HG03159 (cell line): Measurements from ENCODE around the gene MDM2.
"Not testable (repeated sequence)": the region's sequence is repeated elsewhere in the genome, so short reads cannot be mapped to it uniquely, and the experiment has no call there.

Experiments
- ATAC-seq: cut with Tn5 transposase; IDR thresholded peaks from one replicate; pipeline ENCODE4 v1.9.1; 2021; ENCODE audit warnings: mild to moderate bottlenecking, moderate library complexity; ENCODE audit not compliant: unreplicated experiment

MDM2 gene

GRCh38 chr12:68804657-68805591 lies 3.1 kb upstream of the MDM2 start:
- no peak for ATAC-seq

GRCh38 chr12:68805592-68806120 lies 2.3 kb upstream of the MDM2 start:
- no peak for ATAC-seq

- no peak for ATAC-seq
Observed at GRCh38 chr12:68806488-68807237, 1.3 kb upstream of the MDM2 start.

- ATAC-seq = not testable (repeated sequence)
Observed at GRCh38 chr12:68807274-68807575, 752 bp upstream of the MDM2 start.

- peak; percentile 48 for ATAC-seq
Observed at GRCh38 chr12:68808388-68809189, 612 bp downstream of the MDM2 start.

GRCh38 chr12:68809190-68810026 lies 1.4 kb downstream of the MDM2 start:
- ATAC-seq = no peak

- ATAC-seq = not testable (repeated sequence)
Observed at GRCh38 chr12:68810027-68810389, 2.0 kb downstream of the MDM2 start.

GRCh38 chr12:68811573-68811972 lies 3.6 kb downstream of the MDM2 start:
- not testable (repeated sequence) for ATAC-seq

GRCh38 chr12:68812553-68813241 lies 4.7 kb downstream of the MDM2 start:
- ATAC-seq = no peak

- no peak for ATAC-seq
Observed at GRCh38 chr12:68813242-68813593, 5.2 kb downstream of the MDM2 start.

GRCh38 chr12:68814490-68815231 lies 6.7 kb downstream of the MDM2 start:
- ATAC-seq = no peak

GRCh38 chr12:68815232-68815927 lies 7.4 kb downstream of the MDM2 start:
- no peak for ATAC-seq

GRCh38 chr12:68815928-68816800 lies 8.2 kb downstream of the MDM2 start:
- no peak for ATAC-seq

- not testable (repeated sequence) for ATAC-seq
Observed at GRCh38 chr12:68819481-68819880, 11.5 kb downstream of the MDM2 start.

- no peak for ATAC-seq
Observed at GRCh38 chr12:68821357-68822188, 13.6 kb downstream of the MDM2 start.

- no peak for ATAC-seq
Observed at GRCh38 chr12:68823696-68824095, 15.7 kb downstream of the MDM2 start.

- ATAC-seq = no peak
Observed at GRCh38 chr12:68824131-68824530, 16.2 kb downstream of the MDM2 start.
